Neuron (in vitro differentiated cells): ENCODE measurements around the gene A1BG.
A peak's percentile ranks its signal among the peaks of the same experiment; 100 is the strongest.

ENCODE experiments used
- H2AFZ ChIP-seq: one replicate; pipeline ENCODE4 v1.6.1; 2013; ENCODE audit warnings: low read depth, mild to moderate bottlenecking, inconsistent platforms, low read length, moderate library complexity
- H3K27me3 ChIP-seq: one replicate; pipeline ENCODE4 v1.6.1; 2013; ENCODE audit warnings: low read length; ENCODE audit not compliant: insufficient read depth
- H3K36me3 ChIP-seq: one replicate; pipeline ENCODE4 v1.6.1; 2013; ENCODE audit warnings: low read length; ENCODE audit not compliant: insufficient read depth
- H3K4me1 ChIP-seq: one replicate; pipeline ENCODE4 v1.6.1; 2013; ENCODE audit warnings: low read length; ENCODE audit not compliant: insufficient read depth
- H3K4me3 ChIP-seq: 2 replicates; pipeline ENCODE4 v1.5.1; 2013; ENCODE audit warnings: mild to moderate bottlenecking, low read length, moderate library complexity
- H3K9me3 ChIP-seq: one replicate; pipeline ENCODE4 v1.6.1; 2013; ENCODE audit warnings: low read length

The A1BG gene

GRCh38 chr19:58352760-58353671 lies at the start of gene A1BG:
A1BG (minus strand) TSS chr19:58353492; CDS start chr19:58353437, 55 bp downstream.
- no peak within 1 kb of the TSS for H3K4me3 ChIP-seq
- peaks cover 4% of the 10 kb centered on the region for H3K9me3 ChIP-seq
- peaks cover 20% of the 10 kb centered on the region for H3K36me3 ChIP-seq
- H3K4me1 ChIP-seq, result peaks cover 5% of the 10 kb centered on the region
- H2AFZ ChIP-seq, result no peak within 1 kb of the TSS
- H3K27me3 ChIP-seq, result no peaks in the 10 kb centered on the region

- Histone ChIP-seq H3K36me3 (peaks cover 3% of the 10 kb centered on the region), H2AFZ (no peak overlapping the region), H3K9me3 (no peaks in the 10 kb centered on the region), H3K4me3 (peak overlapping the region; percentile 59), H3K4me1 (peaks cover 14% of the 10 kb centered on the region), H3K27me3 (no peaks in the 10 kb centered on the region)
These were observed 48.6 kb upstream of the A1BG start for GRCh38 chr19:58401840-58402421.

- H3K27me3 ChIP-seq, result no peaks in the 10 kb centered on the region
- peak overlapping the region; percentile 59 for H3K4me3 ChIP-seq
- H3K36me3 ChIP-seq, result peaks cover 5% of the 10 kb centered on the region
- no peaks in the 10 kb centered on the region for H3K9me3 ChIP-seq
- H2AFZ ChIP-seq, result no peak overlapping the region
- H3K4me1 ChIP-seq, result peaks cover 11% of the 10 kb centered on the region
These were observed 47.9 kb upstream of the A1BG start for GRCh38 chr19:58400916-58401839.

GRCh38 chr19:58400316-58400915 lies 47.1 kb upstream of the A1BG start:
- H3K27me3 ChIP-seq, result no peaks in the 10 kb centered on the region
- H3K9me3 ChIP-seq, result no peaks in the 10 kb centered on the region
- H3K4me3 ChIP-seq, result peak overlapping the region; percentile 59
- H2AFZ ChIP-seq, result no peak overlapping the region
- H3K36me3 ChIP-seq, result peaks cover 8% of the 10 kb centered on the region
- H3K4me1 ChIP-seq, result peaks cover 11% of the 10 kb centered on the region

GRCh38 chr19:58399903-58400302 lies 46.6 kb upstream of the A1BG start:
- H2AFZ ChIP-seq, result no peak overlapping the region
- peak overlapping the region; percentile 59 for H3K4me3 ChIP-seq
- peaks cover 12% of the 10 kb centered on the region for H3K36me3 ChIP-seq

GRCh38 chr19:58398545-58398944 lies 45.3 kb upstream of the A1BG start:
- no peaks in the 10 kb centered on the region for H3K27me3 ChIP-seq
- H3K4me1 ChIP-seq, result peaks cover 11% of the 10 kb centered on the region
- peaks cover 26% of the 10 kb centered on the region for H3K36me3 ChIP-seq
- H2AFZ ChIP-seq, result no peak overlapping the region
- H3K4me3 ChIP-seq, result no peak overlapping the region
- H3K9me3 ChIP-seq, result no peaks in the 10 kb centered on the region

More at GRCh38 chr19:58399903-58400302, 46.6 kb upstream of the A1BG start:
- peaks cover 11% of the 10 kb centered on the region for H3K4me1 ChIP-seq
- no peaks in the 10 kb centered on the region for H3K9me3 ChIP-seq
- H3K27me3 ChIP-seq, result no peaks in the 10 kb centered on the region

GRCh38 chr19:58398087-58398486 lies 44.8 kb upstream of the A1BG start:
- Histone ChIP-seq H3K36me3 (peaks cover 30% of the 10 kb centered on the region), H3K4me1 (peaks cover 11% of the 10 kb centered on the region), H3K9me3 (no peaks in the 10 kb centered on the region), H2AFZ (no peak overlapping the region), H3K4me3 (no peak overlapping the region), H3K27me3 (no peaks in the 10 kb centered on the region)

- H3K36me3 ChIP-seq, result peaks cover 35% of the 10 kb centered on the region
- H3K27me3 ChIP-seq, result no peaks in the 10 kb centered on the region
- no peaks in the 10 kb centered on the region for H3K9me3 ChIP-seq
- peaks cover 11% of the 10 kb centered on the region for H3K4me1 ChIP-seq
- H3K4me3 ChIP-seq, result no peak overlapping the region
- H2AFZ ChIP-seq, result no peak overlapping the region
These were observed 44.3 kb upstream of the A1BG start for GRCh38 chr19:58397533-58398037.

GRCh38 chr19:58396691-58397532 lies 43.6 kb upstream of the A1BG start:
- Histone ChIP-seq H3K4me1 (peaks cover 7% of the 10 kb centered on the region), H3K4me3 (no peak overlapping the region), H3K9me3 (no peaks in the 10 kb centered on the region), H3K36me3 (peaks cover 38% of the 10 kb centered on the region), H3K27me3 (no peaks in the 10 kb centered on the region), H2AFZ (no peak overlapping the region)

- Histone ChIP-seq H3K4me3 (no peak overlapping the region), H2AFZ (no peak overlapping the region), H3K9me3 (no peaks in the 10 kb centered on the region), H3K36me3 (peaks cover 40% of the 10 kb centered on the region), H3K4me1 (peaks cover 7% of the 10 kb centered on the region), H3K27me3 (no peaks in the 10 kb centered on the region)
These were observed 42.8 kb upstream of the A1BG start for GRCh38 chr19:58395979-58396627.

- H3K9me3 ChIP-seq, result no peaks in the 10 kb centered on the region
- peaks cover 47% of the 10 kb centered on the region for H3K36me3 ChIP-seq
- H3K4me1 ChIP-seq, result peaks cover 3% of the 10 kb centered on the region
- H3K4me3 ChIP-seq, result no peak within 1 kb of the TSS
- no peaks in the 10 kb centered on the region for H3K27me3 ChIP-seq
- H2AFZ ChIP-seq, result no peak within 1 kb of the TSS
These were observed 42.1 kb upstream of the A1BG start, which contains the start of gene RNF225 for GRCh38 chr19:58395220-58395978. RNF225 (plus strand) TSS chr19:58395656; CDS start chr19:58396090, 434 bp downstream.
